Endodermal cell (in vitro differentiated cells): ENCODE results near the gene ZNRD2. TPM values are rescaled to one million over a fixed set of nuclear protein-coding genes. Genes with fewer than 3 reads are reported as not detected.

Experiments
- DNase-seq: peaks from one replicate; pipeline ENCODE4 v3.0.0-alpha.2; 2017
- H3K27ac ChIP-seq: 2 replicates; pipeline ENCODE4 v1.5.1; 2013; ENCODE audit warnings: mild to moderate bottlenecking, low read depth, low read length, moderate library complexity
- H3K27me3 ChIP-seq: 2 replicates; pipeline ENCODE4 v1.6.1; 2013; ENCODE audit warnings: mild to moderate bottlenecking, low read length, moderate library complexity; ENCODE audit not compliant: insufficient read depth, control insufficient read depth, poor library complexity, severe bottlenecking
- H3K36me3 ChIP-seq: 2 replicates; pipeline ENCODE4 v1.7.0; 2013; ENCODE audit warnings: mild to moderate bottlenecking, low read length, moderate library complexity; ENCODE audit not compliant: control insufficient read depth, insufficient read depth
- H3K4me1 ChIP-seq: one replicate; pipeline ENCODE4 v1.7.0; 2013; ENCODE audit warnings: low read length; ENCODE audit not compliant: control insufficient read depth, insufficient read depth
- H3K4me3 ChIP-seq: 2 replicates; pipeline ENCODE4 v1.5.1; 2013; ENCODE audit warnings: mild to moderate bottlenecking, low read length, moderate library complexity
- H3K9ac ChIP-seq: 2 replicates; pipeline ENCODE4 v1.6.1; 2013; ENCODE audit warnings: mild to moderate bottlenecking, low read length, moderate library complexity; ENCODE audit not compliant: poor library complexity, severe bottlenecking; ENCODE audit errors: extremely low read depth
- H3K9me3 ChIP-seq: 2 replicates; pipeline ENCODE4 v1.6.1; 2013; ENCODE audit warnings: mild to moderate bottlenecking, low read length, moderate library complexity; ENCODE audit not compliant: control insufficient read depth
- H3K27ac Mint-ChIP-seq: 2 replicates; pipeline ENCODE4 v1.8.0; 2020; ENCODE audit warnings: mixed read lengths
- H3K27me3 Mint-ChIP-seq: 2 replicates; pipeline ENCODE4 v1.8.0; 2021; ENCODE audit warnings: mild to moderate bottlenecking, mixed read lengths; ENCODE audit not compliant: insufficient read depth
- H3K36me3 Mint-ChIP-seq: 2 replicates; pipeline ENCODE4 v1.8.0; 2020; ENCODE audit warnings: low read depth, mixed read lengths
- H3K4me1 Mint-ChIP-seq: 2 replicates; pipeline ENCODE4 v1.8.0; 2020; ENCODE audit warnings: mixed read lengths
- H3K4me3 Mint-ChIP-seq: 2 replicates; pipeline ENCODE4 v1.8.0; 2020; ENCODE audit warnings: mild to moderate bottlenecking, moderate library complexity, mixed read lengths
- H3K9me3 Mint-ChIP-seq: 2 replicates; pipeline ENCODE4 v1.8.0; 2020; ENCODE audit warnings: mild to moderate bottlenecking, mixed read lengths
- CTCF ChIP-seq: fragments of 200-600 bp; sonication (generic); conservative IDR thresholded peaks from 2 replicates; pipeline ENCODE4 v1.5.0; 2021; ENCODE audit warnings: antibody characterized with exemption, mild to moderate bottlenecking
- WGBS, 2 experiments: methylation state at CpG; one replicate each; pipeline versions ENCODE4 v1.1.5 to v1.1.7; 2013; ENCODE audit warnings: missing lambda C conversion rate in 2 of 2, mixed read lengths in 1 of 2; ENCODE audit not compliant: insufficient coverage in 1 of 2, insufficient read length in 1 of 2; 5-methylcytosine and 5-hydroxymethylcytosine counted together
- total RNA-seq, 2 donors: library from RNA; stranded (reverse); fragmentation: NEBNext Ultra II Directional in 1 of 2; extraction: Animal tissue kit (Norgen Biotek cat#: 25700) in 1 of 2; gene quantifications; 2 replicates in 1 of 2; 3 replicates in 1 of 2; pipeline ENCODE4 v1.2.1, GENCODE V29; 2021

ZNRD2 gene
- total RNA-seq, 2 donors from 2014 or later = 32.8 to 36.5 TPM

GRCh38 chr11:65530157-65530496, 40.1 kb upstream of the ZNRD2 start:
- H3K4me3 Mint-ChIP-seq = no peak overlapping the region
- TF ChIP-seq CTCF = peak; percentile 74
- H3K4me1 ChIP-seq = no peaks in the 10 kb centered on the region
- DNase-seq = peak; percentile 77
- H3K9me3 ChIP-seq = no peaks in the 10 kb centered on the region
- no peaks in the 10 kb centered on the region for H3K9me3 Mint-ChIP-seq
- no peak overlapping the region for H3K9ac ChIP-seq
- H3K36me3 Mint-ChIP-seq = peaks cover 50% of the 10 kb centered on the region
- peaks cover 5% of the 10 kb centered on the region for H3K4me1 Mint-ChIP-seq
- no peaks in the 10 kb centered on the region for H3K27me3 Mint-ChIP-seq
- peaks cover 59% of the 10 kb centered on the region for H3K36me3 ChIP-seq
- peak overlapping the region; percentile 10 for H3K27ac Mint-ChIP-seq
- no peak overlapping the region for H3K27ac ChIP-seq
- no peaks in the 10 kb centered on the region for H3K27me3 ChIP-seq
- 90 to 96% methylated on average over 5 of the region's 5 CpGs for WGBS, 2 experiments
- no peak overlapping the region for H3K4me3 ChIP-seq

GRCh38 chr11:65532388-65533064, 37.8 kb upstream of the ZNRD2 start:
- TF ChIP-seq CTCF = no peak
- Histone ChIP-seq H3K4me1 (no peaks in the 10 kb centered on the region), H3K9me3 (no peaks in the 10 kb centered on the region), H3K27ac (no peak overlapping the region), H3K4me3 (no peak overlapping the region), H3K9ac (no peak overlapping the region), H3K27me3 (peaks cover 1% of the 10 kb centered on the region), H3K36me3 (peaks cover 63% of the 10 kb centered on the region)
- WGBS, 2 experiments = 93 to 94% methylated on average over 7 to 15 of the region's 15 CpGs
- no peaks in the 10 kb centered on the region for H3K9me3 Mint-ChIP-seq
- H3K36me3 Mint-ChIP-seq = peaks cover 56% of the 10 kb centered on the region
- peaks cover 1% of the 10 kb centered on the region for H3K27me3 Mint-ChIP-seq
- no peaks in the 10 kb centered on the region for H3K4me1 Mint-ChIP-seq
- H3K27ac Mint-ChIP-seq = no peak overlapping the region
- DNase-seq = no peak
- H3K4me3 Mint-ChIP-seq = no peak overlapping the region

- Histone ChIP-seq H3K27me3 (peaks cover 27% of the 10 kb centered on the region), H3K9me3 (no peaks in the 10 kb centered on the region), H3K36me3 (peaks cover 49% of the 10 kb centered on the region), H3K4me3 (no peak overlapping the region), H3K4me1 (no peaks in the 10 kb centered on the region), H3K9ac (no peak overlapping the region), H3K27ac (no peak overlapping the region)
- no peak overlapping the region for H3K27ac Mint-ChIP-seq
- no peaks in the 10 kb centered on the region for H3K4me1 Mint-ChIP-seq
- no peak for TF ChIP-seq CTCF
- H3K27me3 Mint-ChIP-seq = peaks cover 21% of the 10 kb centered on the region
- 92 to 94% methylated on average over 7 to 9 of the region's 9 CpGs for WGBS, 2 experiments
- no peak overlapping the region for H3K4me3 Mint-ChIP-seq
- no peak for DNase-seq
- no peaks in the 10 kb centered on the region for H3K9me3 Mint-ChIP-seq
- H3K36me3 Mint-ChIP-seq = peaks cover 54% of the 10 kb centered on the region
These were observed 35.2 kb upstream of the ZNRD2 start for GRCh38 chr11:65535102-65535501.
